HG03196 (cell line): ENCODE results near the gene S100A13.
A peak's percentile ranks its signal among the peaks of the same experiment; 100 is the strongest.

Source experiments
- ATAC-seq: cut with Tn5 transposase; IDR thresholded peaks from one replicate; pipeline ENCODE4 v1.9.1; 2021; ENCODE audit not compliant: unreplicated experiment

Gene S100A13

GRCh38 chr1:153628638-153629342 is 1.5 kb upstream of the S100A13 start:
- no peak for ATAC-seq

- no peak for ATAC-seq
These were observed 666 bp upstream of the S100A13 start, which contains the start of gene S100A1 for GRCh38 chr1:153627715-153628626. S100A1 (plus strand) TSS chr1:153628434; CDS start chr1:153630522, 2,088 bp downstream.

- ATAC-seq = no peak
These were observed 815 bp downstream of the S100A13 start for GRCh38 chr1:153626477-153626903.

- ATAC-seq = no peak
These were observed 2.2 kb downstream of the S100A13 start for GRCh38 chr1:153624965-153625611.

GRCh38 chr1:153623101-153623500 is 4.2 kb downstream of the S100A13 start:
- ATAC-seq = no peak

- no peak for ATAC-seq
These were observed 8.1 kb downstream of the S100A13 start for GRCh38 chr1:153619171-153619570.

- ATAC-seq = peak; percentile 73
These were observed 9.6 kb downstream of the S100A13 start for GRCh38 chr1:153617663-153618062.

GRCh38 chr1:153616917-153617311 is 10.4 kb downstream of the S100A13 start:
- ATAC-seq = no peak

- ATAC-seq = no peak
These were observed 11.0 kb downstream of the S100A13 start, which contains the start of gene S100A14 for GRCh38 chr1:153616144-153616916. S100A14 (minus strand) TSS chr1:153616325; CDS start chr1:153615858, 467 bp downstream.

- ATAC-seq = no peak
These were observed 11.9 kb downstream of the S100A13 start for GRCh38 chr1:153615406-153615805.

- ATAC-seq = no peak
These were observed 12.4 kb downstream of the S100A13 start for GRCh38 chr1:153614906-153615305.

- no peak for ATAC-seq
These were observed 13.0 kb downstream of the S100A13 start for GRCh38 chr1:153614189-153614900.

GRCh38 chr1:153613406-153613805 is 13.9 kb downstream of the S100A13 start:
- no peak for ATAC-seq

GRCh38 chr1:153612755-153613331 is 14.5 kb downstream of the S100A13 start, which contains the start of gene S100A16:
S100A16 (minus strand) TSS chr1:153613137; CDS start chr1:153608151, 4,986 bp downstream.
- no peak for ATAC-seq

- no peak for ATAC-seq
These were observed 15.1 kb downstream of the S100A13 start for GRCh38 chr1:153612111-153612754.

GRCh38 chr1:153611356-153611755 is 15.9 kb downstream of the S100A13 start:
- ATAC-seq = no peak

- no peak for ATAC-seq
These were observed 16.4 kb downstream of the S100A13 start for GRCh38 chr1:153610811-153611301.

GRCh38 chr1:153610334-153610733 is 17.0 kb downstream of the S100A13 start:
- ATAC-seq = no peak

- ATAC-seq = no peak
These were observed 17.8 kb downstream of the S100A13 start for GRCh38 chr1:153609585-153609907.
